NCI-H69 (cell line): ENCODE measurements around the gene FAM53B.

ENCODE experiments used
- DNase-seq: peaks from one replicate; lab custom pipeline; 2025; lab: John Stamatoyannopoulos, UW

Gene FAM53B

GRCh38 chr10:124661660-124662180, 82.5 kb downstream of the FAM53B start:
- DNase-seq, result no peak

- DNase-seq, result no peak
Measured at GRCh38 chr10:124660404-124661125, 83.6 kb downstream of the FAM53B start.

GRCh38 chr10:124659380-124659779, 84.8 kb downstream of the FAM53B start:
- DNase-seq, result no peak

GRCh38 chr10:124658591-124659242, 85.5 kb downstream of the FAM53B start:
- DNase-seq, result no peak

- no peak for DNase-seq
Measured at GRCh38 chr10:124657806-124658205, 86.4 kb downstream of the FAM53B start.

GRCh38 chr10:124656541-124656940, 87.6 kb downstream of the FAM53B start:
- no peak for DNase-seq

GRCh38 chr10:124656113-124656490, 88.1 kb downstream of the FAM53B start:
- DNase-seq, result no peak

- DNase-seq, result no peak
Measured at GRCh38 chr10:124655191-124656112, 88.7 kb downstream of the FAM53B start.

- peak; percentile 36 for DNase-seq
Measured at GRCh38 chr10:124654686-124655085, 89.5 kb downstream of the FAM53B start.

GRCh38 chr10:124653811-124654651, 90.1 kb downstream of the FAM53B start:
- DNase-seq, result peak; percentile 84

GRCh38 chr10:124653311-124653710, 90.9 kb downstream of the FAM53B start:
- no peak for DNase-seq

GRCh38 chr10:124652701-124653100, 91.5 kb downstream of the FAM53B start:
- no peak for DNase-seq

GRCh38 chr10:124652200-124652599, 92.0 kb downstream of the FAM53B start:
- no peak for DNase-seq

- DNase-seq, result no peak
Measured at GRCh38 chr10:124651402-124651891, 92.7 kb downstream of the FAM53B start.

GRCh38 chr10:124650820-124651401, 93.3 kb downstream of the FAM53B start:
- no peak for DNase-seq

GRCh38 chr10:124650263-124650662, 93.9 kb downstream of the FAM53B start:
- no peak for DNase-seq

GRCh38 chr10:124649214-124649613, 95.0 kb downstream of the FAM53B start:
- no peak for DNase-seq

- peak; percentile 75 for DNase-seq
Measured at GRCh38 chr10:124648738-124649137, 95.4 kb downstream of the FAM53B start.

- DNase-seq, result no peak
Measured at GRCh38 chr10:124648131-124648475, 96.1 kb downstream of the FAM53B start.

- peak; percentile 35 for DNase-seq
Measured at GRCh38 chr10:124647421-124648130, 96.6 kb downstream of the FAM53B start.
